Measurements from ENCODE around the gene GLRA1.
"Not testable (repeated sequence)": the region's sequence is repeated elsewhere in the genome, so short reads cannot be mapped to it uniquely, and the experiment has no call there.

The GLRA1 gene

DNA sequence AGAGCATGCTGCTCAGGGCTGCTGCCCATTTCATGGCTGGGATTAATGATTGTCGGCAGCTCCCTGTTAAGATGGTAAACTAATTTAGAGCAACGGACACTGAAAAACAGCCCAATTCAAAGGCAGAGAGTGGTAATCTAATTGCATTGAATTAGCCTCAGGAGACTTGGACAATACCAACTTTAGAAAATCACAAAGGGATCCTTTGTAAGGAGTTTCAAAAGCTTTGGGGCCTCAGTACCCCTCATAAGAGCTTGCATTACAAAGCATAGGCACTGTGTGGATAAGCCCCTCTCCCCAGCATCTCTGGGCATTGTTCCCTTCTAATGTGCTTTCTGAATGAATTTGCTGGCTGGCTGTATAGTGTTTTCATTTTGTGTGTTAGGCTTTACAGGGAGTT, 6.7 kb downstream of the GLRA1 start:
- DNase-seq (ENCODE audit: low read depth, low spot score), result peak; percentile 40

DNA sequence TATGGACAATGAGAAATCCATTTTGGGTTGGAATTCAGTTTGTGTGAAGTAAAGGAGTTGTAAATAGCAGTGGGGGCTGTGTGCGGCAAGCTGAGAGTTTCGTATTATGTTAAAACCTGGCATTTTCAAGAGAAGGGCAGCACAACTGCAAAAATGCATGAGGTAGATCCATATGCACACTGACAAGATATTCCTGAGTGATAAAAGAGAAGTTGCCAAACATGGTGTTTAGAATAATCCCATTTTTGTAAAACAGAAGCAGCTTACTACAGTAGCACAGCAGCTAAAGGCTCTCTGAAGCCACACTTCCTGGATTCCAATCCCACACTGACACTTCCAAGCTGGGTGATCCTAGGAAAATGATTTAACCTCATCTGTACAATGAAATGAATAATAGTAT, 11.2 kb downstream of the GLRA1 start:
- no peak for DNase-seq (ENCODE audit: low read depth, low spot score)

DNA sequence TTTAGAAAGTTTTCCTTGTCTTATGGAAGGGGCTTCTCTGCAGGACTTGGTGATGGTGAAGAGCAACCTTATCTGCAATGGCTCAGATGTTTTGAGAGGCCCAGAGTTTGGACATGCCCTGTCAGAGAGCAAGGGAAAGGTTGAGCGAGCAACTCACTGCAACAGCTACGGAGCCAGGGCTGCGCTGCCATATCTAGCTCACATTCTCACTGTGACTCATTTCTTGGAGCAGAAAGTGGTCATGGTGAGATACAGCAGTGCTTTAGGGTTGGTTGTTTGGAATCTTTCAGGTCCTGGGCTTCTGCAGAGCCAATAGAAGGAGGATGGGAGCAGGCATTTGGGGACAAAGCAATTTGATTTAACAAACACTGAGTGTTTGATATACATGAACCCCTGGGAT, 12.3 kb downstream of the GLRA1 start:
- DNase-seq (ENCODE audit: low read depth, low spot score), result no peak

DNA sequence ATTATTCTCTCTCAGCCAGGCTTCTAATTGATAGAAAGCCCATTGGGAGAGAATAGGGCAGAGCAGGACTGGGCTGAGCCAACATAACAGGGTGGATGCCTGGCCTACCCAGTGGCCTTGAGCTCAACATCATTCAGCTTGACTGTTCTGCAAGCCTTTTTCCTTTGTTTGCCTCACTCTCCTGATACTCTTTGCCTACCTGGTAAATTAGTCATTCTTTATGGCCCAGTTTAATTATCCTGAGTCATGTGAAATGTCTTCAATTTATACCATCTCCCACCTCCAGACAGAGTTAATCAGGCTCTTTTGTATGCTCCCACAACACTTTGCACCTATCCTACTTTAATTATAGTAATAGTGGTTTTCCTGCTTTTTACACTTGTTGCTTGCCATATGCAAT, 13.6 kb downstream of the GLRA1 start:
- no peak for DNase-seq (ENCODE audit: low read depth, low spot score)

DNA sequence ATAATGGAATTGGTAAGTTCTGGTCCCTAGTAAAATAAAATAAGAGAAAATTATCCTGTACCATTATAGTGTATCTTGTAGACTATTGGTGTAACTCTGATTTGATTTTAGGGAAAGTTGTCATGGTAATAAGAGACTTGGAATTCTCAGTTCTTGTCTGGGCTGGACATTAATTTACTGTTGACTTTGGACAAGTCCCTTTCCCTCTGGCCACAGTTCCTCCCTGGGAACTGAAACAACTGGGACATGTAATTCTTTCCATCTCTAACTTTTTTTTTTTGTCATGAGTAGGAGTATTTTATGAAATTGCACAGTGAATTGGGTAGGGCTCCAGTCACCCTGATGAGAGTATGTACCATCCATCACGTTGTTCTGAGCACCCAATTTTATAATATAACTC, 15.0 kb downstream of the GLRA1 start:
- DNase-seq (ENCODE audit: low read depth, low spot score), result no peak

DNA sequence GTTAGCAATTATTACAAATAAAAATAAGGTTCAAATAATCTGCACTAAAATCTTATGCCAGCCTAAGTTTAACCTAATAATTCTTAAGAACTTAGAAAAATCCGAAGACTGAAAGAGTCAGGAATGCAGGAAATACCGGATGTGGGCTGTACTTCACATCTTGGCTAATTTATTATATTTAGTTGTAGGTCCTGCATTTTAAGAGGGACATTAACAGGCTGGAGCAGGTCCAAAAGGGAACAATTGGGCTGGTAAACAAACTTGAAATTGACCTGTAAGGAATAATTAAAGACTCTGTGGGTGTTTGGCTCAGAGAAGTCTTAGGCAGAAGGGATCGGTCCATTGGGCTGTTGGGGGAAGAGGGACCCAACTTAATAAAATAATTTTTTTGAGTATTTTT, 18.4 kb downstream of the GLRA1 start:
- no peak for DNase-seq (ENCODE audit: low read depth, low spot score)

DNA sequence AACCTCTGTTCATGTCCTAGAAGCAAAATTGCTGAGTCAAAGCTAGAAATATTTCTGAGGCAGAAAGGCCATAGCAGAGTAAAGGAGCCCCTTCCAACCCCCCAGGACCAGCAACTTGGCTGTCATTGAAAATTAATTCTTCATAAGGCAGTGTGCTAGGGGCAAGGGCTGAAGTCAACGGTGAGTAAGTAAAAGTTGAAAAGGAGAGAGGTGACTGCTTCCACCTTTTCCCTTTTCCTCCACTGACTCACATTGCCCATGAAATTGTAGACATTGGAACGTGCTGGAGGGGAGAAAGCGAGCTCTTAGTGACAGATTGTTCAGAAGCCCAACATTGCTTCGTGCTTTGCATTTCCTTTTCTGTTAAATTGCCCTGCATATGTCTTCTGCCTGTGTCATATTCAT, 19.1 kb downstream of the GLRA1 start:
- DNase-seq (ENCODE audit: low read depth, low spot score), result no peak

DNA sequence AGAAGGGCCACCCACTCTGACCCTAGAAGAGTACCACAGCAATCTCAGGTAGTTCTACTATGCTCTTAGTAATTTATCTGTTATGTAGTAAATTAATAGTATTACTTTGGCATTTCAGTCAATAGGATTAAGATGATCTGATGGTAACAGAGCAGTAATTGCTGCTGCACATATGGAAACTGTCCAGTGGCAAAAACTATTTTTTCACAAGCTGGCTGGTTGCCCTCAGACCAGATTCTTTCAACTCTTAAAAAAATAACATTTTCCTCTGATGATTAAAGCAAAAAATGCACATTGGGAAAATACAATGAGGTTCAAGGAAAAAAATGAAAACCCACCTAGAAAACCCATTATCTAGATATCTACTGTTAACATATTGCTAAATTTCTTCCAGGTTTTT, 19.7 kb downstream of the GLRA1 start:
- DNase-seq (ENCODE audit: low read depth, low spot score), result no peak

DNA sequence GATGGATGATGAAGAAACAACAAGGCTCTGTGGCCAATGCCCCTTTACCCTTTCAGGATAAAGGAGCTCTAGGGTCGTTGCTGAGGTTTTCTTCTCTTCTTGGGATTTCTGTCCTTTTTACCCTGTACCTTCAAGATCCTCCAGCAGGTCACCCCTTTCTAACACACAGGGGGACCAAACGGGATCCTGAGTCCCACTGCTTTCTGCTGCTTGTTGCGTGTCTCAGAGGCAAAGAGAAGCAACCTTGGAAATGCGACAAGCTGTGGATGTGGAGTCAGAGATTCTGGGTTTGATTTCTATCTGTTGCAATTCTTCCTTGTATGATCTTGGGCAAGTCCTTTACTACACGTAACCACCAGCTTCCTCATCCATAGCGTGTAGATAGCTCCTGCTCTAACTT, 20.5 kb downstream of the GLRA1 start:
- no peak for DNase-seq (ENCODE audit: low read depth, low spot score)

DNA sequence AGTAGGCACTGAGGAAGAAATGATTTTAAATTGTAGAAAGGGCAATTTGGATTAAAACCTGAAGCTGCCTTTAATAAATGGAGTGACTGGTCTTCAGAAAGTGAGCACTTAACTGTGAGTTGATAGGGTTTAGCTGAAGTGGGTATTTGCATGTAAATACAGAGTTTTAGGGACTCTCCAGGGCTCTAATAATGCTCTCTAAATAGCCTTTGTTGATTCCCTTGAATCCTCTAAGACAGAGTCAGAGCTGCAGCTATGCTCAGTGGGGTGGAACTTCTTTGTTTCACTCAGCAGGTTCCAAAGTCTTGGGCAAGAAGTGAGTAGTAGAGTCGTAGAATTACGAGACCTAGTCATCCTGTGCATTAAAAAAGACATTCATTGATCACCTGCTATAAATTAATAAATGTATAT, 21.4 kb downstream of the GLRA1 start:
- DNase-seq (ENCODE audit: low read depth, low spot score), result peak; percentile 32

DNA sequence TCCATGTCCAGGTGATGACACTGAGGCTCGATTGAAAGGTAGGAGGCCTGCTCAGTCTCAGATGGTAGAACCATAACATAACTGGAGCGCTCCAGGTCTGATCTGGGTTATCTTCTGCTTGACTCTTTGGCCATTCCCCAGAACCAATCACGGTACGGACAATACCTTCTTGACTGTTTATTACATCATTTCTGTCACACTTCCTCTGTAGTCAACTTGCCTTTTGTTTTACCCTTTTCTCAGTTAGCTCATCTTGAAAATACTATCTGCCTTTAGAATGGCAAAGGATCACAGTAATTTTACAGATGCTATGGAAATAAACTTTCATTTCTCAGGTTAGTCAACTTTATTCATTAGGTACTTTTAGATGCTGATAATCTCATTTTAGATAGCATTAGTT, 22.4 kb downstream of the GLRA1 start:
- no peak for DNase-seq (ENCODE audit: low read depth, low spot score)

DNA sequence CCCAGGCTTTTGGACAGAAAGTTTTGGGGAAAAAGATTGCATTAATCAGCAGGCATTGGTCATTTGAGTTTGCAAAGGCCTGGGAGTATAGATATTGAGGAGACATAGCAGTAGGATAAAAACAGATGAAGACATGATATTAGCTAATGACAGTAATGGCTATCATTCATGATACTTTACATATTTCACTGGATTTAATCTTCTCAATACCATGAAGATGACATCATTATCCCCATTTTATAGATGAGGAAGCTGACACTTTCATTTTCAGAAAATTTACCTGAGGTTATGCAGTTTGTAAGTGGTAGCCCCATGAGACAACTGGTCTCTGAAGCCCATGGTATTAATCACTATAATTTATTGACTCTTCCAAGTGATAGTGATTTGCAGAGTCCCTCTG, 23.0 kb downstream of the GLRA1 start:
- no peak for DNase-seq (ENCODE audit: low read depth, low spot score)

DNA sequence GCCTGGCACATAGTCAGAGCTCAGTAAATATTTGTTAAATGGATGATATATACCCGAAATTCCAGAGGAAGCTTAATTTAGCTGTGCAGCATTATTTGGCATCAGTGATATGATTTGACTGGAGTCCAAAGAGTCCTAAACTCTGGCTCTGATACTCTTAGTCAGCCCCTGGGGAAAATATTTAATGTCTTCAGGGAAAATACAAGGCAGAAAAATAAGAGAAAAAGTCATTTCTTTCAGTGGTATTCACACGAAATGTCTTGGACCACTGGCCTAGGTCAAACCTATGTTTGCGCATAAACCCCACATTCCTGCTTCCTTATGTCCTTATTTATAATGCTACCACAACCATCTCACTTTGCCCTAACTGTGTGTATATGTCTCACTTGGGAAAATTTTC, 23.8 kb downstream of the GLRA1 start:
- DNase-seq (ENCODE audit: low read depth, low spot score), result no peak

DNA sequence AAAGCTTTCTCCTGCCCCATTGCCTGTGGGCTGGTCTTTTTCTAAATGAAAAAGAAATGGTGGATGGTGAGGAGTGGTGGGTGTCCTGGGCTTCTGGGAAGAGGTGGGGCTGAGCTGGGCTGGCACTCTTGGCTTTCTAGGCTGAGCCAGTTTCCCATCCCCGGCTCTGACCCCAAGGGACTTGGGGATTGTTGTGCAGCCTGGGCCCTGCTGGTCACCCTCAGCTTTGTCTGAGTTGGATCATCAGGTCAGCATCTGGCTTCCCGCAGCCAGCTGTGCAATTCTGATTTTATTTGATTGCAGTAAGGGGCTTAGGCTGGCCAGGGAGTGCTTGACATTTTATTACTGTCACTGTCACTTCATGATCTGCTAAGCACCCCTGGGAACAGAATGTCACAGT, 25.3 kb downstream of the GLRA1 start:
- DNase-seq (ENCODE audit: low read depth, low spot score), result no peak

DNA sequence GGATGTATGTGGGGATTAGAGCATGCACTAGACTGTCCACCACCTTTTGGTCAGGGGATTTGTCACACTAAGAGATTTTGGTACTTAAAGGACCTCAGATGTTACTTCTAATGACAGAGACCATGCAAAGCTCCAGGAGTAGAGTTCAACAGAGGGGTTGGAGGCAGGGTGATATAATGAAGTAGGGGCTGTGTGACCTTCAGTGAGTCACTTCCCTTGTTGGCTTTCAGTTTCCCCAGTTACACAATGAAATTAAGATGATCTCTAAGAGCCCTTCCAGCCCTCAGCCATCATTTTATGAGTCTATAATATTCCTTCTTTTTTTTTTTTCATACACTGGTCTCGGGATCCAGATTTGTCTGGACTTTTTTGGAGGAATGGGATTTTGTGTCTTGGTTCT, 26.8 kb downstream of the GLRA1 start:
- no peak for DNase-seq (ENCODE audit: low read depth, low spot score)

DNA sequence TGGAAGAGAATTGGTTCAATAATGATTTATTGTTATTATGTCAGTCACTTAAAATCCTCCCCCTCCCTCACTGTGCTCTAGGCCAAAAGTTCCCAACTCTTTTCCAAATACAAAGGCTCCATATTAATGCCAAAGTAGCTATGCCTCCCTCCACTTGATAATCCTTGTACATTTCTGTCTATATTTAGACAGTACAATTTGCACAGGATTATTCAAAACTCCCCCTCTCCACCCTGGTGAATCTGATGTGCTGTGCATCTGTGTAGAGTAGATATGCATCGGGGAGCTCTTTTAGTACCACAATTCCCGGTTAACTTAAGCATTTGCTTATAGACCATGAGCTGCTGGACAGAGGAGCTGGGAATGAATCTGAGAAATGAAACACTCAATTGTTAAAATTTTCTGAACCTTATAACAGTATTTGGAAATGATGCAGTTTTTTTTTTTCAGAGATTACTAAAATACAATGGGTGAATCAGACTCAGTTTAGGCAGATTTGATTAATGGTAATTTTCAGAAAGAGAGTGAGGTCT, 27.6 kb downstream of the GLRA1 start:
- no peak for DNase-seq (ENCODE audit: low read depth, low spot score)

DNA sequence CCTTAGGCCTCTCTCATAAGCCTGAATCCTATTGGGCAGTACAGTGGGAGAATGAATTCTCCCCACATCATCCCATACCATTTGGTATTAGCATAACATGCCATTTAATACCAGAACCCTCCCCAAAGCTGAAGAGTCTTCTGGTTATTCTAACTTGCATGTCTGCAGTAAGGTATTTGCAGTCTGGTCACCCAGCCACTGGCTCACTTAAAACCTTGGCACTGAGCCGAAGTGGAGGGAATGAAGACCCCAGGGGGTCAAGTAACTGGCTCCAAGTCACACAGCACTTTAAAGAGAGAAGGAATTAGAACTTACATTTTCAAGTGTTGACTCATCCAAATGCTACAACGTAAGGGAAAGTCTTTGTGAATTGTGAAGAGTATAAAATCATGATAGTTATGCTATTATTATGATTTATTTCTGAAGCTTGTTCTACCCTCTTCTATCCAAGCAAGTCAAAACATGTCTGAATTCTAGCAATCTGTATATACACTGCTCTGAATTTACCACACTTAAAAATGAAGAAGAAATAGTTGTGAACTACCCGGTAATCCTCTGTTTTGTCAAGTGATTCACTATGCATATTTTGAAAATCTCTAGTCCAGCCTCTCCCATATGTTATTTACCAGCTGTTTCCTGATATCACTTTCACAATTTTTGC, 28.5 kb downstream of the GLRA1 start:
- DNase-seq (ENCODE audit: low read depth, low spot score), result peak; percentile 46

DNA sequence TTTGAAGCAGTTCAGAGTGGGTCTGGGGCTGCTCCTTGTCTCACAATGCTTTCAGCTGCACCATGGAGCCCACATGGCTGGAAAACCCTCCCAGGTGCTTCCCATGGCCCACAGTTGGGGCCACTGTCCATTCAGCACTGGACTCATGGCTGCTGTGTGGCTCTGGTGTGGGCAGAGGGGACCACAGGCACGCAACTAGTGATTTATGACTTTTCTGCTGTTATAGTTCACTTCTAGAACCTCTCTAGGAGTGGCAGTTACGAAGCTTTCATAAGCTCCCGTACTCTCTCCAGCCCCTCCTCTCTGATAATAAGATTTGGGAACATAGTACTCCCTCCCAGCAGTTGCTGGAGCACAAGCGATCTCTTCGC, 29.0 kb downstream of the GLRA1 start:
- DNase-seq (ENCODE audit: low read depth, low spot score), result no peak

DNA sequence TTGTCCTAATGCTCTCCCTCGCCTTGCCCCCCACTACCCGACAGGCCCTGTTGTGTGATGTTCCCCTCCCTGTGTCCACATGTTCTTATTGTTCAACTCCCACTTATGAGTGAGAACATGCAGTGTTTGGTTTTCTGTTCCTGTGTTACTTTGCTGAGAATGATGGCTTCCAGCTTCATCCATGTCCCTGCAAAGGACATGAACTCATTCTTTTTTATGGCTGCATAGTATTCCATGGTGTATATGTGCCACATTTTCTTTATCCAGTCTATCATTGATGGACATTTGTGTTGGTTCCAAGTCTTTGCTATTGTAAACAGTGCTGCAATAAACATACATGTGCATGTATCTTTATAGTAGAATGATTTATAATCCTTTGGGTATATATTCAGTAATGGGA, 31.2 kb downstream of the GLRA1 start:
- not testable (repeated sequence) for DNase-seq (ENCODE audit: low read depth, low spot score)

DNA sequence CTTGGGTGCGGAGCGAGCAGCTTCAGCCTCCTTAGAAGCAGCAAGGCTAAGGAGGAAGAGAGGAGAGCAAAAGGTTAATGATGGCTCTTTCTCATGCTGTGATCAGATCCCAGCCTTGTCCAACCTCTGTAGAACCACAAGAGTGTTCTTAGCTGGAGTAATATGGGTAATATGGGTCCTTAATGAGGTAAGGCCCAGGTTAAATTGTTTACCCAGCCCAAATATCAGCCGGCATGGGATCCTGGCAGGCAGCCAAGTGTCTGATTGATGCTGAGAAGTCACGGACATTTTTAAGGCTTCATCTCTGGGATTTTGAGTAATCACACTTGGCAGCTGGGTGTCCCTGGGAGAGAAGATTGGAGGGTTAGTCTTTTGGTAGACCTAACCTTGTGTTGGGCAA, 32.3 kb downstream of the GLRA1 start:
- DNase-seq (ENCODE audit: low read depth, low spot score), result no peak

DNA sequence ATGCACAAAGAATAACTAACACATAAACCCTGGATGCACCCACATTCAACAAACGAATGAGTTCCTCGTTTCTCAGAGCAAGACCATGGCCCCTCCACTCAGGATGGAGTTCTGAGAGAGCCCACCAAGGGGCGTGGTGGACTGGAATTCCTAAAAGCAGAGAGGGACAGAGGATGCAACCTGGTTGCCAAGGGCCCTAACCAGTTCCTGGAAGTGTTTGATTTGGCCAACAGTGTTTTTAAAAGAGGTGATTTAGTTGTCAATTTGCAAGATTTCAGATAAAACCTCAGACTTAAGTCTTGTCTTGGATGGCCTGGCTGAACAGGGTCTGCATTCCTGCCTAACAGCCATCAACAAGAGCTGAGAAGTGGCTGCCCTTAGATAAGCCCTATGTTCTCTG, 34.4 kb downstream of the GLRA1 start:
- DNase-seq (ENCODE audit: low read depth, low spot score), result peak; percentile 59

DNA sequence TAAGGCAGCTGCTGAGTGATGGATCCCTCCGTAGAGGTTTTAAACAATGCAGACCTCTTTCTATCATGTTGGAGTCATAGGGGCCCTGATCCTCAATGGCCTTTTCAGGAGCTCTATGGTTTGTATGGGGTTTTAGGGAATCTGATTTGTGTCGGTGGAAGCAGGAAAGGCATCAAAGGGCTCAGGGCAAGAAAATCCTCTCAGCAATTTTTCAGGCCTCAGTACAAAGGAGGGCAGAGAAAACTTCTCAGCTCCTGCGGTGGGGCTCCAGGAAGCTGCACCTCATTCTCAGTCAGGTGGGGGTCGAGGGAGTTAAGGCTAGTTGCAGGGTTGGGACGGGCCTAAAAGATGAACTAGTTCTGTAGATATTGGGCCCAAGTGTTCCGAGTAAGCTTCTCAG, 35.0 kb downstream of the GLRA1 start:
- no peak for DNase-seq (ENCODE audit: low read depth, low spot score)

DNA sequence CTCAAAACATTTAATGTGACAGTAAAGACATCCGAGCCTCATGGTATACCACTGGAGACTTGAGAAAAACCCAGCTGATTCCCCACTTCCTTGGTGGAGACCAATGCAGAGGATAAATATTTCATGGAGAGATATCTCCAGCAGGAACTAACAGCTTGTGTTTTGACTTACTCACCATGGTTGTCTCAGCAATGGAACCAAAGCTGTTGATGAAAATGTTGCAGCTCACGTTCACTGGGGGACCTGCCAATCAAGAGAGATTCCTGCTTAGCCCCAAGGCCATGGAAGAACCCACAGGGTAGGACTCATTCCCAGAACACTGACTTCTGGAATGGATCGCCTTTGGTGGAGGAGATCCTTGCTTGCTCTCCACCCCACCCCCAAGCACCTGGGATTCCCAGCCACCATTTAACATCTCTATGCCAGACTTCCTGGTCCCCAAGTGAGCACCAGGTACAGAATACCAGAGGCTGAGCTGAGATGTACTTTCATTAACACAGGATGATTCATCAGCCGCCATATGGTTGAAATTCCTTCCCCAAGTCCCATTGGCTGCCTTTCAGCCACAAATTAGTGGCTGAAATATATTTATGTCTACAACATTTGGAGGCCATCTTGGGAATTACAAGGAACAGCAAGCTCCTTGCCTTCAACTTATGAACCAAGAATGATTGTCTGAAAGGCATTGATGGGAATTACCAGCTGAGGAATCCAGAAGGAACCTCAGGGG, 37.9 kb downstream of the GLRA1 start:
- DNase-seq (ENCODE audit: low read depth, low spot score), result no peak
